Measurements from ENCODE around the gene RPL29. TPM values are rescaled to one million over a fixed set of nuclear protein-coding genes. Genes with fewer than 3 reads are reported as not detected.

Gene RPL29
- polyA plus RNA-seq, 3 donors: 1,559 to 1,800 (median 1,682) TPM

Other genes starting within 250 kb of the RPL29 start
- gene IQCF6, start 216.7 kb downstream of the RPL29 start, polyA plus RNA-seq (ENCODE audit: insufficient read length in 3 of 3): not detected
- gene IQCF2, start 134.3 kb downstream of the RPL29 start, polyA plus RNA-seq (ENCODE audit: insufficient read length in 3 of 3): not detected
- gene IQCF5, start 120.3 kb downstream of the RPL29 start, polyA plus RNA-seq (ENCODE audit: insufficient read length in 3 of 3): not detected
- gene IQCF1, start 92.5 kb downstream of the RPL29 start, polyA plus RNA-seq (ENCODE audit: insufficient read length in 3 of 3): not detected
- gene RRP9, start 54.0 kb downstream of the RPL29 start, polyA plus RNA-seq (ENCODE audit: insufficient read length in 3 of 3): 10 to 100 TPM; 18.0 to 22.6 (median 20.3) TPM
- gene PARP3, start 53.5 kb downstream of the RPL29 start, polyA plus RNA-seq (ENCODE audit: insufficient read length in 3 of 3): 10 to 100 TPM; 15.8 to 18.4 (median 16.8) TPM
- under 1 TPM; 0.40 to 0.83 (median 0.53) TPM for gene GPR62, start 40.5 kb downstream of the RPL29 start, polyA plus RNA-seq (ENCODE audit: insufficient read length in 3 of 3)
- gene PCBP4, start 28.4 kb downstream of the RPL29 start, polyA plus RNA-seq (ENCODE audit: insufficient read length in 3 of 3): 10 to 100 TPM; 56.0 to 77.4 (median 75.5) TPM
- 10 to 100 TPM; 64.8 to 87.7 (median 83.3) TPM for gene ABHD14B, start 21.8 kb downstream of the RPL29 start, polyA plus RNA-seq (ENCODE audit: insufficient read length in 3 of 3)
- gene ABHD14A, start 20.8 kb downstream of the RPL29 start, polyA plus RNA-seq (ENCODE audit: insufficient read length in 3 of 3): 10 to 100 TPM; 17.7 to 30.2 (median 28.7) TPM
- 100 to 1,000 TPM in 2 of 3 donors, 10 to 100 TPM in 1; 89.3 to 120 (median 118) TPM for gene ACY1, start 12.4 kb downstream of the RPL29 start, polyA plus RNA-seq (ENCODE audit: insufficient read length in 3 of 3)
- 10 to 100 TPM; 14.8 to 19.0 (median 16.2) TPM for gene DUSP7, start 60.7 kb upstream of the RPL29 start, polyA plus RNA-seq (ENCODE audit: insufficient read length in 3 of 3)
- 10 to 100 TPM in 1 of 3 donors, 1 to 10 TPM in 2; 7.0 to 10.6 (median 8.5) TPM for gene POC1A, start 158.5 kb upstream of the RPL29 start, polyA plus RNA-seq (ENCODE audit: insufficient read length in 3 of 3)
- gene ALAS1, start 202.3 kb upstream of the RPL29 start, polyA plus RNA-seq (ENCODE audit: insufficient read length in 3 of 3): 10 to 100 TPM; 46.4 to 49.2 (median 47.6) TPM
- gene TLR9, start 229.8 kb upstream of the RPL29 start, polyA plus RNA-seq (ENCODE audit: insufficient read length in 3 of 3): under 1 TPM; 0.09 to 0.27 (median 0.17) TPM
- 10 to 100 TPM; 24.0 to 37.9 (median 30.0) TPM for gene TWF2, start 243.3 kb upstream of the RPL29 start, polyA plus RNA-seq (ENCODE audit: insufficient read length in 3 of 3)
- gene PPM1M, start 249.9 kb upstream of the RPL29 start, polyA plus RNA-seq (ENCODE audit: insufficient read length in 3 of 3): 10 to 100 TPM; 17.9 to 20.4 (median 18.2) TPM

Data from renal cortex interstitium (tissue), 3 donors.